GM12874 (cell line): ENCODE data around the gene TCP11.

Source experiments
- CTCF ChIP-seq: IDR thresholded peaks from 2 replicates; pipeline ENCODE4 v1.5.1; 2011; ENCODE audit warnings: low read depth, mild to moderate bottlenecking, control low read depth, low read length, moderate library complexity; ENCODE audit not compliant: insufficient read depth

The TCP11 gene

GRCh38 chr6:35164277-35164676 is 23.1 kb upstream of the TCP11 start:
- no peak for TF ChIP-seq CTCF

DNA sequence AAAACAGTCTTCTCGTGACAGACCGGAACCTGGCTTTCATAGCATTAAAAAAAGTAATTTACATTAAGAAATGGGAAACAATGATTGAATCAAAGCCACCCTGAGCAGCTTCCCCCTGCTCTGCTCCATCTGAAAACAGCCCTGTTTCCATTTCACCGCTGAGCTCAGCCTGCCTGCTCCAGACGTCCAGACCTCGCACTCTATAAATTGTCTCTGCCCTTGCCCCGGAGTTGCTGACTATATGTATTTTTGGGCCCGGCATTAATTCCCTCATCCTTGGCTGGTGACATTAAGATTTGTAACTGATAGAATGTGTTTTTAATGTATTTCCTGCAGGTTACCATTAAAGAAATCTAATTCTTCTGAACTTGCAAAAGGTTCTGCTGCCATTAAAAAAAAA is 22.7 kb upstream of the TCP11 start:
- TF ChIP-seq CTCF, result no peak

DNA sequence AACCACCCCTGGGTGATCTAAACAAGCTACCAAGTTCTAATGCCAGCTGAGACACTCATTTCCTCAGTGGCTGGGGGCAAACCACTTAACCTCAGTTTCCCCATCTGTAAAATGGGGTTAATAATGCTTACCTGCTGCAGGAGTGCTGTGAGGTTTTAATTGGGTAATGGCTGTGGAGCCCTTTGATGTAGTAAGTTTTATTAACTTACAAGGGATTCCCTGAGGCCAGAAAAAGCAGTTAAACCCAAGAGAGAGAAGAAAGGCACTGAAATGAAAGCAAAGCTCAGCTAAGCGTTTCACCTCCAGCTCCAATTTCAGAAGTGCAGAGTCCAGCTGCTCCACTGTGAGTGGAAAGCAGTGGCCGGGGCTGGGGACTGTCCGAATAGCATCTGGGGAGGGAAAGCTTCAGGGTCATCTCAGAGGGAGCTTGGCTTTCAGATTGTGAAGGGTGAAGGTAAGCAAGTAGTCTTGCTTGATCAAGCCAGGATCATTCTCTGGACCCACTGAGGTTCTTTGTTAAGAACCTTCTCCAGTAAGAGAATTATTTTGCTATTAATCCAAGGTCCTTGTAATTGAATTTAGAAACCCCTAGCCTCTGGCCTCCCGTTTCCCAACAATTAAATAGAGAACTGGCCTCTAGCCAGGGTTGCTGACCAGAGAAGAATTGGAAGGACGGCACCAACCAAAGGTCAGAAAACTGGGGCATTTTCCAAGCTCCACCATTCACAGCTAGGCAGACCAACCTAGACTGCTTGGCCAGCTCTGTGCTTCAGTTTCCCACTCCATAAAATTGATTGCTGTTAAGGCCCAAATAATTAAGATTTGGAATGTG is 20.9 kb upstream of the TCP11 start:
- TF ChIP-seq CTCF, result no peak

DNA sequence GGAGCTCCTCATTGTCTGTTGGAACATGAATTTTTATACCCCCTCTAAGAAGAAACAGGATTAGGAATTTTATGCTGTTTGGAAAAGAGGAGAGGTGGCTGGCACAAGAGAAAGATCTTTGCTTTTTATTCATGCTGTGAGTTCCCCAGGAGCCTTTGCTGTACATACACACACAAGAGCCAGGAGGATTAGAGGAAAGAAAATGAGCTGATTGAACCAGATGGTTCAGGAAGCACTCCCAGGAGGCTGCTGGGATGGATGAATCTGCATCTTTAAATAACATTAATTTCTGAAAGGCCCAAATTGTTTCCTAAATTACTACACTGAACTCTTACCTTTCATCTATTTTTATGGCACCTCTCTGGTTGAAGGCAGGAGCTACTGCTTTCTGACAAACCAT is 20.1 kb upstream of the TCP11 start:
- TF ChIP-seq CTCF, result no peak

GRCh38 chr6:35160642-35161041 is 19.5 kb upstream of the TCP11 start:
- TF ChIP-seq CTCF, result no peak

DNA sequence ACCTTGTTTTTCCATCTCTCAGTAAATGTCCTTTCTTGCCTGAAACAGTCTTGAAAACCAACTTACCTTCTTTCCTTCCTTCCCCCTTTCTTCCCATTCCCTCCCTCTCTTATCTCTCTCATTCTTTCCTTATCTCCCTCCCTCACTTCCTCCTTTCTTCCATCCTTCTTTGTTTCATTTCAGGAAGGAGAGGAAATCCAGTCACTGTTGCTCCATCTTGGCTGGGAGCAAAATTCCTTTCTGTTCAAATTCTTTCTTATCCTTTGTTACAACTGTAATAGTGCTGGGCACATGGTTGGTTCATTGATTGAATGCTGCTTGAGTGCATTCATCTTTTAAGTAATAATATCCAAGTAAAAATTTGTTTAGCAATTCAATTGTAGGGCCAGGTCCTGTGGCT is 17.4 kb upstream of the TCP11 start:
- no peak for TF ChIP-seq CTCF

DNA sequence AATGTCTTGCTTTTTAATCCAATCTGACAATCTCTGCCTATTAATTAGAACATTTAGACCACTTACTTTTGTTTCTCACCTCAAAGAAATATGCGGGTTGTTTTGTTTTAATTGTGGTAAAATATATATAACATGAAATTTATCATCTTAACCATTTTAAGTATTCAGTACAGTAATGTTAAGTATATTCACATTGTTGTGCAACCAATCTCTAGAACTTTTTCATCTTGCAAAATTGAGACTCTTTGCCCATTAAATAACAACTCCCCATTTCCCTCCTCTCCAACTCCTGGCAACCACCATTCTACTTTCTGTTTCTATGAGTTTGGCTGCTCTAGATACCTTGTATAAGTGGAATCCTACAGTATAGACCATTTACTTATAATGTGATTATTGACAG is 13.8 kb upstream of the TCP11 start:
- TF ChIP-seq CTCF, result no peak
